HL-60 (cell line): Measurements from ENCODE around the gene ABCA8.

ENCODE experiments used
- POLR2AphosphoS5 ChIP-seq: IDR thresholded peaks from 2 replicates; pipeline ENCODE4 v1.6.1; 2012; ENCODE audit warnings: low read depth
- REST ChIP-seq: IDR thresholded peaks from 2 replicates; pipeline ENCODE4 v1.6.1; 2012; ENCODE audit warnings: low read depth; ENCODE audit not compliant: insufficient replicate concordance
- SPI1 ChIP-seq: IDR thresholded peaks from 2 replicates; pipeline ENCODE4 v1.6.1; 2012; ENCODE audit warnings: low read depth, mild to moderate bottlenecking, borderline replicate concordance
- TF ChIP-seq, protein P1 (sequence below): IDR thresholded peaks from one replicate; pipeline ENCODE4 v1.5.1; 2011; ENCODE audit warnings: low read length, control low read depth, inconsistent platforms; ENCODE audit not compliant: insufficient read depth

- TF ChIP-seq, protein P1, sequence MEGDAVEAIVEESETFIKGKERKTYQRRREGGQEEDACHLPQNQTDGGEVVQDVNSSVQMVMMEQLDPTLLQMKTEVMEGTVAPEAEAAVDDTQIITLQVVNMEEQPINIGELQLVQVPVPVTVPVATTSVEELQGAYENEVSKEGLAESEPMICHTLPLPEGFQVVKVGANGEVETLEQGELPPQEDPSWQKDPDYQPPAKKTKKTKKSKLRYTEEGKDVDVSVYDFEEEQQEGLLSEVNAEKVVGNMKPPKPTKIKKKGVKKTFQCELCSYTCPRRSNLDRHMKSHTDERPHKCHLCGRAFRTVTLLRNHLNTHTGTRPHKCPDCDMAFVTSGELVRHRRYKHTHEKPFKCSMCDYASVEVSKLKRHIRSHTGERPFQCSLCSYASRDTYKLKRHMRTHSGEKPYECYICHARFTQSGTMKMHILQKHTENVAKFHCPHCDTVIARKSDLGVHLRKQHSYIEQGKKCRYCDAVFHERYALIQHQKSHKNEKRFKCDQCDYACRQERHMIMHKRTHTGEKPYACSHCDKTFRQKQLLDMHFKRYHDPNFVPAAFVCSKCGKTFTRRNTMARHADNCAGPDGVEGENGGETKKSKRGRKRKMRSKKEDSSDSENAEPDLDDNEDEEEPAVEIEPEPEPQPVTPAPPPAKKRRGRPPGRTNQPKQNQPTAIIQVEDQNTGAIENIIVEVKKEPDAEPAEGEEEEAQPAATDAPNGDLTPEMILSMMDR: no peak
- TF ChIP-seq SPI1 (no peak), POLR2AphosphoS5 (no peak), REST (no peak)
Measured at GRCh38 chr17:68939195-68939594, 16.0 kb downstream of the ABCA8 start.
